DND-41 (cell line): ENCODE data around the gene STARD9.

Experiments
- EZH2 ChIP-seq: IDR thresholded peaks from 3 replicates; pipeline ENCODE4 v1.6.1; 2012; ENCODE audit warnings: borderline replicate concordance, low read depth, mild to moderate bottlenecking, moderate library complexity, low read length, inconsistent platforms; ENCODE audit not compliant: severe bottlenecking
- TF ChIP-seq, protein P1 (sequence below): IDR thresholded peaks from 2 replicates; pipeline ENCODE4 v1.5.1; 2012; ENCODE audit warnings: borderline replicate concordance, low read length, moderate library complexity, mild to moderate bottlenecking; ENCODE audit not compliant: poor library complexity, severe bottlenecking; ENCODE audit errors: extremely low read depth

DNA sequence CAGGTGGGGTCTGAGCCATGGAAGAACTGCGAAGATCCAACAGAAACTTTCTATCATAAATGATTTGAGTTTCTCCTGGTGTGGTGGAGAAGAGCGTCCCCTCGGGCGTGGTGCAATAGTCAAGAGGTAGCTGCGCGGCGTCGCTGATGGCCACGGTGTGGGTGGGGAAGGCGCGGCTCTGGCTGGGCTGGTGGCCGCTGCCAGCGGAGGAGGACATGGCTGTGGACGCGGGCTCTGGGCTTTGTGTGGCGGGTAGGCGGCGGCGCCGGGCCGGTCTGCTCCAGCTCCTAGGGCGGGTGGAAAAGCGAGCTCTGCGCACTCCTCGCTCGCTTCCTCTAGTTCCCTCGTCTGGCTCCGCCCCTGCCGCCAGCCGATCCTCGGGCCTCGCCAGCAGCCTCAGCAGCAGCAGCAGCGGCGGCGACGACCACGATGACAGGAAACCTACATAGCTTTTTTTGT is 5.9 kb downstream of the STARD9 start:
- TF ChIP-seq, protein P1, sequence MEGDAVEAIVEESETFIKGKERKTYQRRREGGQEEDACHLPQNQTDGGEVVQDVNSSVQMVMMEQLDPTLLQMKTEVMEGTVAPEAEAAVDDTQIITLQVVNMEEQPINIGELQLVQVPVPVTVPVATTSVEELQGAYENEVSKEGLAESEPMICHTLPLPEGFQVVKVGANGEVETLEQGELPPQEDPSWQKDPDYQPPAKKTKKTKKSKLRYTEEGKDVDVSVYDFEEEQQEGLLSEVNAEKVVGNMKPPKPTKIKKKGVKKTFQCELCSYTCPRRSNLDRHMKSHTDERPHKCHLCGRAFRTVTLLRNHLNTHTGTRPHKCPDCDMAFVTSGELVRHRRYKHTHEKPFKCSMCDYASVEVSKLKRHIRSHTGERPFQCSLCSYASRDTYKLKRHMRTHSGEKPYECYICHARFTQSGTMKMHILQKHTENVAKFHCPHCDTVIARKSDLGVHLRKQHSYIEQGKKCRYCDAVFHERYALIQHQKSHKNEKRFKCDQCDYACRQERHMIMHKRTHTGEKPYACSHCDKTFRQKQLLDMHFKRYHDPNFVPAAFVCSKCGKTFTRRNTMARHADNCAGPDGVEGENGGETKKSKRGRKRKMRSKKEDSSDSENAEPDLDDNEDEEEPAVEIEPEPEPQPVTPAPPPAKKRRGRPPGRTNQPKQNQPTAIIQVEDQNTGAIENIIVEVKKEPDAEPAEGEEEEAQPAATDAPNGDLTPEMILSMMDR = no peak
- TF ChIP-seq EZH2 = no peak
